LNCAP (cell line): ENCODE results near the gene MTHFR.

ENCODE experiments used
- CTCF ChIP-seq: fragments of 450-650 bp; IDR thresholded peaks from 2 replicates; pipeline ENCODE4 v1.5.1; 2017; ENCODE audit warnings: mild to moderate bottlenecking

Gene MTHFR

GRCh38 chr1:11805422-11806306 is at the start of gene MTHFR, which contains the start of gene CLCN6:
TSS of gene MTHFR (minus strand) at chr1:11805964. CDS start at chr1:11803116, 2,848 bp downstream.
TSS of gene CLCN6 (plus strand) at chr1:11806191. CDS start at chr1:11806263, 72 bp downstream.
- no peak for TF ChIP-seq CTCF

GRCh38 chr1:11855430-11855829 is 49.7 kb upstream of the MTHFR start:
- TF ChIP-seq CTCF: no peak

- TF ChIP-seq CTCF: no peak
Measured at GRCh38 chr1:11854519-11854918, 48.8 kb upstream of the MTHFR start.

GRCh38 chr1:11851180-11851579 is 45.4 kb upstream of the MTHFR start:
- no peak for TF ChIP-seq CTCF

GRCh38 chr1:11850156-11850555 is 44.4 kb upstream of the MTHFR start:
- TF ChIP-seq CTCF: no peak

GRCh38 chr1:11848373-11848700 is 42.6 kb upstream of the MTHFR start:
- TF ChIP-seq CTCF: no peak

- no peak for TF ChIP-seq CTCF
Measured at GRCh38 chr1:11847667-11848372, 42.1 kb upstream of the MTHFR start, which contains the start of gene NPPA. TSS of gene NPPA (minus strand) at chr1:11847783. CDS start at chr1:11847684, 99 bp downstream.
